ENCODE results near the gene RNFT2. TPM values are rescaled to one million over a fixed set of nuclear protein-coding genes. Genes with fewer than 3 reads are reported as not detected.

Gene RNFT2
- total RNA-seq, 1 experiment from 2014 or later, result 12.6 TPM

- no peak for DNase-seq
- no peaks in the 10 kb centered on the region for H4K20me1 ChIP-seq (ENCODE audit: low read length)
- POLR2A ChIA-PET (ENCODE audit: unreplicated experiment), result no interaction called here
- H3K36me3 ChIP-seq (ENCODE audit: low read depth, low read length), result no peaks in the 10 kb centered on the region
- no peaks in the 10 kb centered on the region for H3K9me2 ChIP-seq (replicated peaks; ENCODE audit: low read length)
- H3K4me1 ChIP-seq (ENCODE audit: insufficient read depth, low read length), result no peaks in the 10 kb centered on the region
- H3F3A ChIP-seq (ENCODE audit: low read length, unreplicated experiment), result no peaks in the 10 kb centered on the region
- intact Hi-C loops (cut with micrococcal nuclease), result no loop called here
- no peaks in the 10 kb centered on the region for H3K9me3 ChIP-seq (ENCODE audit: low read length)
- no peak overlapping the region for H3K4me3 ChIP-seq (ENCODE audit: low read length)
- no peaks in the 10 kb centered on the region for H3K27me3 ChIP-seq (ENCODE audit: low read length)
- TF ChIP-seq CTCF (conservative IDR thresholded peaks at IDR 0.05; ENCODE audit: low read depth, low read length) (no peak), EZH2phosphoT487 (IDR thresholded peaks at IDR 0.05; ENCODE audit: borderline replicate concordance, low read length) (no peak), EZH2 (IDR thresholded peaks at IDR 0.05; ENCODE audit: low read length, unreplicated experiment) (no peak)
- CTCF ChIA-PET, result no interaction called here
- H3K4me2 ChIP-seq (ENCODE audit: low read length), result no peak overlapping the region
- no peak overlapping the region for H3K27ac ChIP-seq (ENCODE audit: low read length)
- H3K9ac ChIP-seq (ENCODE audit: low read length), result no peak overlapping the region
- no peaks in the 10 kb centered on the region for H3K79me2 ChIP-seq (ENCODE audit: low read length)
- no peak for ATAC-seq
- no peak overlapping the region for H2AFZ ChIP-seq (ENCODE audit: low read length)
- BruUV-seq (replicated peaks), result no TSS peak
Measured at GRCh38 chr12:116802018-116802417, 63.9 kb downstream of the RNFT2 start.

DNA sequence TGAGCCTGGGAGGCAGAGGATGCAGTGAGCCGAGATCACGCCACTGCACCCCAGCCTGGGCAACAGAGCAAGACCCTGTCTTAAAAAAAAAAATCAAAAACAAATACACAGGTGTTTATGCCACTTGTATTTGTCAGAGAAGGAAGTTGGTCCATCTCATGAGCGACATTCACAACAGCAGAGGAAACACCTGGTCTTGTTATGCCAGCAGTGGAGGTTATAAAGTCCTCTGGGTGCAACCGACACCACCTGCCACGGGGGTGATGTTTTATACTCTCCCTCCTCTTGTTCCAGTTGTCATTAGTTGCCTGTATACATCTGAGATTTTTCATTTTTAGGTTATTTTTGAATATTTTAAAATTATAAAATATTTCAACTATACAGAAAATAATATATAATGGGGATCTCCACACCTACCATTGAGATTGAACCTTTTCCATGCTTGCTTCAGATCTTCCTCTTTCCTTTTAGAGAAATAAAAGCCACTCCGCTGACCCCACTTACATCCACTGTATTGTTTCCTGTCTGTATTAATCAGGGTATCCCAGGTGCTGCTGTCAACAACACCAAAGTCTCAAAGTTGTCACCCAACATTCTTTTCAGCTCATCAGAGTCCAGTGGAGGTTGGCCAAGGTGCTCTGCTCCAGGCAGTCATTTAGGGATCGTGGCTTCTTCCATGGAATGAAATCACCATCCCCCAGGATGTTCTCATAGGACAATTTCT, 65.1 kb downstream of the RNFT2 start:
- TF ChIP-seq EZH2 (IDR thresholded peaks at IDR 0.05; ENCODE audit: low read length, unreplicated experiment), result no peak
- TF ChIP-seq CTCF (conservative IDR thresholded peaks at IDR 0.05; ENCODE audit: low read depth, low read length), result no peak
- TF ChIP-seq EZH2phosphoT487 (IDR thresholded peaks at IDR 0.05; ENCODE audit: borderline replicate concordance, low read length), result no peak
- Histone ChIP-seq H3K9ac (ENCODE audit: low read length) (no peak overlapping the region), H3K9me2 (replicated peaks; ENCODE audit: low read length) (no peaks in the 10 kb centered on the region), H3K4me2 (ENCODE audit: low read length) (no peak overlapping the region), H3K79me2 (ENCODE audit: low read length) (no peaks in the 10 kb centered on the region), H3F3A (ENCODE audit: low read length, unreplicated experiment) (no peaks in the 10 kb centered on the region), H3K27me3 (ENCODE audit: low read length) (no peaks in the 10 kb centered on the region), H4K20me1 (ENCODE audit: low read length) (no peaks in the 10 kb centered on the region), H3K36me3 (ENCODE audit: low read depth, low read length) (no peaks in the 10 kb centered on the region), H3K4me1 (ENCODE audit: insufficient read depth, low read length) (no peaks in the 10 kb centered on the region), H3K4me3 (ENCODE audit: low read length) (no peak overlapping the region), H2AFZ (ENCODE audit: low read length) (no peak overlapping the region), H3K9me3 (ENCODE audit: low read length) (no peaks in the 10 kb centered on the region), H3K27ac (ENCODE audit: low read length) (no peak overlapping the region)
- no peak for DNase-seq
- ChIA-PET POLR2A (ENCODE audit: unreplicated experiment) (no interaction called here), CTCF (no interaction called here)
- intact Hi-C loops (cut with micrococcal nuclease), result no loop called here
- no peak for ATAC-seq
- BruUV-seq (replicated peaks), result no TSS peak

DNA sequence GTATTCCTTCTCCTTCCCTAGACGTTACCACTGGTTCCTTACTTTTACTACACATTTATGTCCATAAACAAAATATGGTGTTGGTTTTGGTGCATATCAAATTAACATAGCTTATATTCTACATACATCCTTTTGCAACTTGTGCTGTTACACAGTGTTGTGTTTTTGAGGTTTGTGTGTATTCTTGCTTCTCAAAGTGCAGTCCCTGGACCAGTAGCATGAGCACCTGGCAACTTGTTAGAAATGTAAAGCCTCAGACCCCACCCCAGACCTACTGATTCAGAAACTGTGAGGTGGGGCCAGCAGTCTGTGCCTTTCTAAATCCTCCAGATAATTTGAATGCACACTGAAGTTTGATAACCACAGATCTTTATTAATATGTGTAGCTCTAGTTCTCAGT, 65.9 kb downstream of the RNFT2 start:
- Histone ChIP-seq H2AFZ (ENCODE audit: low read length) (no peak overlapping the region), H3K4me2 (ENCODE audit: low read length) (no peak overlapping the region), H3K4me3 (ENCODE audit: low read length) (no peak overlapping the region), H3K27me3 (ENCODE audit: low read length) (no peaks in the 10 kb centered on the region), H3K4me1 (ENCODE audit: insufficient read depth, low read length) (no peaks in the 10 kb centered on the region), H3K9ac (ENCODE audit: low read length) (no peak overlapping the region), H3F3A (ENCODE audit: low read length, unreplicated experiment) (no peaks in the 10 kb centered on the region), H3K9me2 (replicated peaks; ENCODE audit: low read length) (no peaks in the 10 kb centered on the region), H3K36me3 (ENCODE audit: low read depth, low read length) (no peaks in the 10 kb centered on the region), H3K27ac (ENCODE audit: low read length) (no peak overlapping the region), H3K9me3 (ENCODE audit: low read length) (no peaks in the 10 kb centered on the region), H4K20me1 (ENCODE audit: low read length) (no peaks in the 10 kb centered on the region), H3K79me2 (ENCODE audit: low read length) (no peaks in the 10 kb centered on the region)
- DNase-seq (no peak), ATAC-seq (no peak)
- no peak for TF ChIP-seq CTCF (conservative IDR thresholded peaks at IDR 0.05; ENCODE audit: low read depth, low read length)
- no peak for TF ChIP-seq EZH2phosphoT487 (IDR thresholded peaks at IDR 0.05; ENCODE audit: borderline replicate concordance, low read length)
- no peak for TF ChIP-seq EZH2 (IDR thresholded peaks at IDR 0.05; ENCODE audit: low read length, unreplicated experiment)
- ChIA-PET CTCF (no interaction called here), POLR2A (ENCODE audit: unreplicated experiment) (no interaction called here)
- intact Hi-C loops (cut with micrococcal nuclease), result no loop called here
- no TSS peak for BruUV-seq (replicated peaks)

Data from PC-3 (cell line).